GM12878 (cell line): Measurements from ENCODE around the gene WNT11. TPM values are rescaled to one million over a fixed set of nuclear protein-coding genes. Genes with fewer than 3 reads are reported as not detected.
A peak's percentile ranks its signal among the peaks of the same experiment; 100 is the strongest.

Experiments
- ATAC-seq: fragments of 200-7000 bp; cut with Tn5 transposase; 3 replicates; pipeline ENCODE4 v1.9.1; 2020; ENCODE audit warnings: mild to moderate bottlenecking, moderate library complexity
- BruUV-seq: library from RNA; stranded (reverse); fragments of 400-500 nt; replicated peaks from 2 replicates; lab custom pipeline; 2021; lab: Mats Ljungman, UMichigan
- CTCF ChIA-PET: fragments of 300-600 bp; sonication (Branson Sonifier 250); formaldehyde crosslinking; extraction: SDS; loops from one replicate; lab custom pipeline; 2021; ENCODE audit warnings: inconsistent platforms; lab: Yijun Ruan, JAX
- POLR2A ChIA-PET: fragments of 350-600 bp; formaldehyde crosslinking; extraction: SDS; loops from one replicate; lab custom pipeline; 2021; ENCODE audit warnings: inconsistent platforms; lab: Charles Lee
- RAD21 ChIA-PET: fragments of 300-600 bp; sonication (Branson Sonifier 250); formaldehyde crosslinking; loops from one replicate; lab custom pipeline; 2023; ENCODE audit warnings: antibody characterized with exemption; ENCODE audit not compliant: unreplicated experiment; lab: Charles Lee
- SMC1A ChIA-PET: fragments of 300-600 bp; sonication (Branson Sonifier 250); formaldehyde crosslinking; loops from one replicate; lab custom pipeline; 2023; ENCODE audit not compliant: unreplicated experiment, uncharacterized antibody; lab: Charles Lee
- DNase-seq: peaks from one replicate; pipeline ENCODE4 v3.0.0-alpha.2; 2011; ENCODE audit warnings: low read depth, low spot score
- FAIRE-seq: peaks from 3 replicates; lab custom pipeline; 2011; peaks lifted over from hg19 to GRCh38; lab: Jason Lieb, UNC
- H2AFZ ChIP-seq: 2 replicates; pipeline ENCODE4 v1.6.0; 2011; ENCODE audit warnings: low read depth, low read length, control low read depth; ENCODE audit not compliant: control insufficient read depth
- H3K27ac ChIP-seq: 2 replicates; pipeline ENCODE4 v1.5.1; 2011; ENCODE audit warnings: control low read depth; ENCODE audit not compliant: control insufficient read depth, insufficient read depth
- H3K27me3 ChIP-seq, 2 experiments: replicated peaks in 1 of 2; 2 replicates each; pipeline versions ENCODE4 v1.6.0 to v1.6.1; 2011; ENCODE audit warnings: low read length in 1 of 2; ENCODE audit not compliant: control insufficient read depth in 2 of 2, insufficient read depth in 2 of 2
- H3K36me3 ChIP-seq, 2 experiments: 2 replicates each; pipeline ENCODE4 v1.5.1; 2011; ENCODE audit warnings: low read length in 1 of 2; ENCODE audit not compliant: control insufficient read depth in 2 of 2, insufficient read depth in 2 of 2
- H3K4me1 ChIP-seq: 2 replicates; pipeline ENCODE4 v1.6.1; 2011; ENCODE audit warnings: mild to moderate bottlenecking, low read length, moderate library complexity, mixed read lengths; ENCODE audit not compliant: control insufficient read depth, insufficient read depth
- H3K4me2 ChIP-seq: 2 replicates; pipeline ENCODE4 v1.6.0; 2011; ENCODE audit warnings: control low read depth; ENCODE audit not compliant: control insufficient read depth, insufficient read depth
- H3K4me3 ChIP-seq: fragments of 200-600 bp; sonication (generic); 2 replicates; pipeline ENCODE4 v1.5.1; 2016
- H3K79me2 ChIP-seq: 2 replicates; pipeline ENCODE4 v1.6.0; 2011; ENCODE audit warnings: low read length; ENCODE audit not compliant: control insufficient read depth, insufficient read depth
- H3K9ac ChIP-seq: 2 replicates; pipeline ENCODE4 v1.8.0; 2011; ENCODE audit warnings: low read length, control low read depth, mixed read lengths; ENCODE audit not compliant: control insufficient read depth, insufficient read depth
- H3K9me3 ChIP-seq: replicated peaks from 3 replicates; pipeline ENCODE4 v1.5.1; 2011; ENCODE audit warnings: mild to moderate bottlenecking, low read length; ENCODE audit not compliant: control insufficient read depth, insufficient read depth
- H4K20me1 ChIP-seq: 2 replicates; pipeline ENCODE4 v1.6.0; 2011; ENCODE audit not compliant: control insufficient read depth, insufficient read depth
- BRCA1 ChIP-seq: IDR thresholded peaks from 2 replicates; pipeline ENCODE4 v1.6.1; 2011; ENCODE audit warnings: low read depth, low read length, improper control_type of control experiment
- CREB1 ChIP-seq: IDR thresholded peaks from 2 replicates; pipeline ENCODE4 v1.6.1; 2012; ENCODE audit warnings: low read depth, mild to moderate bottlenecking, inconsistent platforms
- CREM ChIP-seq: IDR thresholded peaks from 2 replicates; pipeline ENCODE4 v1.6.1; 2014; ENCODE audit warnings: antibody characterized with exemption, low read depth
- E2F4 ChIP-seq: IDR thresholded peaks from 2 replicates; pipeline ENCODE4 v1.6.1; 2012; ENCODE audit warnings: low read depth, low read length, improper control_type of control experiment
- EZH2 ChIP-seq: IDR thresholded peaks from 2 replicates; pipeline ENCODE4 v1.6.1; 2012; ENCODE audit warnings: low read depth, mild to moderate bottlenecking, control low read depth, inconsistent platforms, low read length, borderline replicate concordance; ENCODE audit not compliant: control insufficient read depth
- HCFC1 ChIP-seq: fragments of 150-350 bp; IDR thresholded peaks from 2 replicates; pipeline ENCODE4 v1.6.1; 2014; ENCODE audit warnings: low read length
- HDAC6 ChIP-seq: fragments of 200-600 bp; sonication (generic); IDR thresholded peaks from one replicate; pipeline ENCODE4 v1.8.0; 2017; ENCODE audit warnings: antibody characterized with exemption; ENCODE audit not compliant: unreplicated experiment
- MEF2B ChIP-seq: fragments of 450-650 bp; IDR thresholded peaks from 2 replicates; pipeline ENCODE4 v1.6.1; 2018; ENCODE audit warnings: mild to moderate bottlenecking, moderate library complexity; ENCODE audit not compliant: partially characterized antibody, poor library complexity, severe bottlenecking
- NR2C1 ChIP-seq: fragments of 450-650 bp; IDR thresholded peaks from 2 replicates; pipeline ENCODE4 v1.6.1; 2017; ENCODE audit warnings: antibody characterized with exemption, mild to moderate bottlenecking, moderate library complexity
- RAD51 ChIP-seq: fragments of 450-650 bp; IDR thresholded peaks from 2 replicates; pipeline ENCODE4 v1.6.1; 2016; ENCODE audit warnings: moderate library complexity, mild to moderate bottlenecking, inconsistent platforms
- RB1 ChIP-seq: fragments of 450-650 bp; formaldehyde crosslinking; IDR thresholded peaks from 2 replicates; pipeline ENCODE4 v1.6.1; 2017; ENCODE audit warnings: mild to moderate bottlenecking, borderline replicate concordance
- SUZ12 ChIP-seq: fragments of 200-600 bp; sonication (generic); IDR thresholded peaks from one replicate; pipeline ENCODE4 v1.6.1; 2018; ENCODE audit warnings: antibody characterized with exemption, mild to moderate bottlenecking; ENCODE audit not compliant: unreplicated experiment
- ZNF24 ChIP-seq: fragments of 450-650 bp; IDR thresholded peaks from 2 replicates; pipeline ENCODE4 v1.6.1; 2017; ENCODE audit warnings: antibody characterized with exemption, mild to moderate bottlenecking
- WGBS: methylation state at CpG from one replicate; pipeline ENCODE4 v1.1.6; 2016; ENCODE audit warnings: low lambda C conversion rate; ENCODE audit not compliant: insufficient replicate concordance, insufficient coverage; ENCODE audit errors: missing lambda C conversion rate; 5-methylcytosine and 5-hydroxymethylcytosine counted together
- in situ Hi-C: fragments of 300-500 bp; cut with MboI; formaldehyde crosslinking; loops from 9 replicates; pipeline ENCODE4 v1.14.3; 2018; ENCODE audit warnings: mixed read lengths
- intact Hi-C: fragments of 100-400 bp; cut with micrococcal nuclease; formaldehyde crosslinking; loops from one replicate; pipeline ENCODE4 v1.14.2; 2022; ENCODE audit not compliant: unreplicated experiment
- polyA plus RNA-seq, 11 experiments: library from polyadenylated mRNA; depleted of rRNA in 4 of 11; unstranded in 6 of 11; stranded (reverse) in 5 of 11; fragments of >200 nt; fragmentation: Nextera tagmentation in 4 of 11; fragmentation: Illumina TruSeq in 1 of 11; extraction: Ambion mirVana in 4 of 11; extraction: Trizol in 1 of 11; gene quantifications; 1 replicate in 1 of 11; 2 replicates in 10 of 11; pipeline versions ENCODE4 v1.2.1 to v1.2.3, GENCODE V29; 2011 to 2016; ENCODE audit warnings: inconsistent platforms in 2 of 11, missing spikeins in 2 of 11, low read depth in 1 of 11
- total RNA-seq, 4 experiments: library from RNA; depleted of rRNA in 3 of 4; stranded (reverse); fragments of >200 nt in 3 of 4; fragmentation: Illumina TruSeq in 1 of 4; extraction: Trizol in 1 of 4; gene quantifications; 2 replicates each; pipeline versions ENCODE4 v1.2.1 to v1.2.3, GENCODE V29; 2013 to 2021

Gene WNT11
- total and polyA plus RNA-seq, 10 of the 15 experiments (the other 5 are each of a cell fraction or from before 2014, with no cell fraction given) = 0.05 to 0.19 TPM; not detected in 8

- TF ChIP-seq EZH2 = no peak
- TF ChIP-seq E2F4 = no peak
- no peak for TF ChIP-seq HDAC6
- TF ChIP-seq RAD51 = no peak
- peak; percentile 84 for TF ChIP-seq ZNF24
- TF ChIP-seq CREM = no peak
- TF ChIP-seq RB1 = peak; percentile 52; the same call in 1 of the 2 replicates
- TF ChIP-seq HCFC1 = no peak
- TF ChIP-seq BRCA1 = no peak
- TF ChIP-seq MEF2B = no peak
- TF ChIP-seq NR2C1 = no peak
- TF ChIP-seq, all 136 proteins: peak for 12
These were observed 1.5 kb upstream of the WNT11 start (continued) for GRCh38 chr11:76207642-76208401.

- no peak for ATAC-seq
- H3K4me1 ChIP-seq = peaks cover 17% of the 10 kb centered on the region
- no peak for FAIRE-seq
- no TSS peak for BruUV-seq
- intact Hi-C loops = loop anchor here (2.0 to 10.0 kb wide), 5 partner anchors 39 to 476 kb away; no protein-coding TSS in a partner anchor
- ChIA-PET SMC1A (no interaction called here), POLR2A (no interaction called here)
- peak overlapping the region; percentile 86 for H3K4me2 ChIP-seq
- no peak for DNase-seq
- H3K27me3 ChIP-seq = peaks cover 26 to 39% of the 10 kb centered on the region in 2 experiments
- 15% methylated on average over 16 of the region's 18 CpGs for WGBS
- no peak overlapping the region for H3K27ac ChIP-seq
- TF ChIP-seq SUZ12 (peak; percentile 84), CREB1 (no peak)
- TF ChIP-seq, all 136 proteins: peak for 1
- Histone ChIP-seq H3K79me2 (no peaks in the 10 kb centered on the region), H3K9me3 (no peaks in the 10 kb centered on the region), H3K36me3 (no peaks in the 10 kb centered on the region), H3K9ac (no peak overlapping the region), H4K20me1 (peaks cover 4% of the 10 kb centered on the region; the same call in 1 of the 2 replicates), H3K4me3 (no peak overlapping the region), H2AFZ (no peak overlapping the region)
- CTCF ChIA-PET = interaction anchor here (6.5 kb wide), 1 partner anchor 113 kb away, joined by 131 read pairs; no protein-coding TSS in a partner anchor
- in situ Hi-C loops = no loop called here
- RAD21 ChIA-PET = interaction anchor here (6.6 kb wide), 1 partner anchor 115 kb away, joined by 147 read pairs; no protein-coding TSS in a partner anchor
These were observed 300 bp downstream of the WNT11 start for GRCh38 chr11:76206077-76206326.
